H4 (cell line): ENCODE data around the gene ABLIM2. TPM values are rescaled to one million over a fixed set of nuclear protein-coding genes. Genes with fewer than 3 reads are reported as not detected.

Experiments
- DNase-seq: peaks from one replicate; pipeline ENCODE4 v3.0.0-alpha.2; 2015; ENCODE audit warnings: low spot score
- total RNA-seq: library from RNA; depleted of rRNA; stranded (reverse); fragments of >200 nt; shearing (Covaris generic); gene quantifications from 2 replicates; pipeline ENCODE4 v1.2.3, GENCODE V29; 2014

Gene ABLIM2
- total RNA-seq, 1 experiment from 2014 or later, result 0.29 TPM

DNA sequence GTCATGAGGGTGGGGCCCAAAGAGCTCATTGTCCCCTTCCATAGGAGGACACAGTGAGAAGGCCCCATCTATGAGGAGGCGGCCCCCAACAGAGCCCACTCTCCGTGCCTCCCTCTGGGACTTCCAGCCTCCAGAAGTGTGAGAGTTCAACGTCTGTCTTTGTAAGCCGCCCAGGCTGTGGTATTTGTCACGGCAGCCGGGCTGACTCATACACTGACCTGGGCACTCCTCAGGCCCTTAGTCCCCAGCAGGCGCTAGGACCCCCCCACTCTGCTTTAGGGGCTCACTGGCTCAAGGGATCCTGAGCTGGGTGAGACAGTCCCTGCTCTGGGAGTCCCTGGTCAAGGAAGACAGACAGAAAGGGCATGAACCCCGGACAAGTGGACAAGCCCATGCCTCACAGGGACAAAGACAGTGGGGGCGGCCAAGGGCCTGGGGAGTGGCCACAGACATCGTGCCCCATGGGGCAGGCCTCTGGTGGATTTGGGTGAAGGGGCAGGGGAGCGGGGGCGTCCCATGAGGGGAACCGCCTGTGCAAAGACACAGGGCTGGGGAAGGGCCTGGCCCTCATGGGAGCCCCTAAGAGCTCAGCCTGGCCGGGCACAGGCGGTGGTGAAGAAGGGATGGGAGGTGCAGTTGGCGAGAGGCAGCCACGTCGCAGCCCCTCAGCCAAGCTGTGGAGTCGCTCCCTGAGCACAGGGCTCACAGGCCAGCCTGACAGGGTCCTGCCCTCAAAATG is 21.5 kb downstream of the ABLIM2 start:
- no peak for DNase-seq

DNA sequence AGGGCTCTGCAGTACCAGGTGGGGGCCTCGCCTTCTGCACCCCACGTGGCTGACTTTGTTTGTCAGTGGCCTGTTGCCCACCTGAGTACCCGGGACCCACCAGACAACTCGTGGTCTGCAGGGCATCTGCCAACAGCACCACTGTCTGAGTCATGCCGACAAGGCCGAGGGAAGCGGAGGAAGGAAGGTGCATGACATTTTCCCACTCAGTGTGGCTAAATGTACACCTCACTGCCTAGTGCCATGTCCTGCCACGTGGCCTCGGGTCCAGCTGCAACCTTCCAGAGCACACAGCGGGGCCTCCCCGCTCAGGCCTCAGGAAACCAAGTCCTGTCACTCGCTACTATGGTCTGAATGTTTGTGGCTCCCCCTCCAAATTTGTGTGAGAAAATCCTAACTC is 22.1 kb downstream of the ABLIM2 start:
- no peak for DNase-seq

DNA sequence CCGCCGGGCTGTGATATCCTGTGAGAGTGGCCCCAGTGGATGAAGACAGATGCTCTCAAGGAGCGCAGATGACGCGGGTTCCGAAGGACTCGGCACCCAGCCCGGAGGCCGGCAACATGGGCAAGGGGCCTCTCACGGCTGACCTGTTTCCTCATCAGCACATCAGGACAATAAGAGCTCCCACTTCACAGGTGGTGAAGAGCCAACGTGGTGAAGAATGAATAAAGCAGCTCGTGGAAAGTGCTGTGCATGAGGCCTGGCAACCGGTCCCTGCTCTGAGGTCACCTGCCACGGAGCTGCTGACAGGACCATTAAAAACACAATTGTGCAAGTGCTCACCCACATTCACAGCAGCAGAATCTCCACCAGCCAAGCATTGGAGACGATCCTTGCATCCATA is 22.9 kb downstream of the ABLIM2 start:
- no peak for DNase-seq

DNA sequence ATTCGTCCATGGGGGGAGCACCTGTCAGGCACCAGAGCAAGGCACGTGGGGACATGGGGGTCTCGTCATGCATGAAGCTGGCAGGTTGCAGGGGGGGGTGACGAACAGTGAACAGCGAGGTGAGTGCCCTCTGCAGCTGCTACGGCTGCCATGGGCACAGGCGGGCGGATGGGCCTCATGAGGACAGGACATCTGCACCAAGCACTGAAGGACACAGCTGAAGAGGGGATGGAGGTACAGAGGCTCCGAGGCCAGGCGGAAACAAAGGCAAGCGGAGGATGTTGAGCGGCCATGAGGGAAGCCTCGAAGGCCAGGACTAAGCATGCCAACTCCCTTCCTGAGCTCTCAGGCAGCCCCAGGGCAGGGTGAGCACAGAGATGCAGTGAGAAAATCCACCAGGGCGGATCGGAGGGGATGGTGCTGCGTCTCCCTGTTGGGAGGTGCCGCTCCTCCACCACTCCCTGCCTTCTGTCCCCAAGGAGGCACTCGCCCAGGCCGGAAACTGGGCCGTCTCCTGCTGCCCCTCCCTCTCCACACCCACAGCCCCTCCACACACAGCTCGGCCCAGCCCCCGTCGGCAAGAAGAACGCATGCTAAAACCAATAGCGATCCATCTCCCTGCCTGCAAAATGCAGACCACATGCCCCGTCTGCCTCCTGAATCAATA is 24.6 kb downstream of the ABLIM2 start:
- DNase-seq, result no peak

DNA sequence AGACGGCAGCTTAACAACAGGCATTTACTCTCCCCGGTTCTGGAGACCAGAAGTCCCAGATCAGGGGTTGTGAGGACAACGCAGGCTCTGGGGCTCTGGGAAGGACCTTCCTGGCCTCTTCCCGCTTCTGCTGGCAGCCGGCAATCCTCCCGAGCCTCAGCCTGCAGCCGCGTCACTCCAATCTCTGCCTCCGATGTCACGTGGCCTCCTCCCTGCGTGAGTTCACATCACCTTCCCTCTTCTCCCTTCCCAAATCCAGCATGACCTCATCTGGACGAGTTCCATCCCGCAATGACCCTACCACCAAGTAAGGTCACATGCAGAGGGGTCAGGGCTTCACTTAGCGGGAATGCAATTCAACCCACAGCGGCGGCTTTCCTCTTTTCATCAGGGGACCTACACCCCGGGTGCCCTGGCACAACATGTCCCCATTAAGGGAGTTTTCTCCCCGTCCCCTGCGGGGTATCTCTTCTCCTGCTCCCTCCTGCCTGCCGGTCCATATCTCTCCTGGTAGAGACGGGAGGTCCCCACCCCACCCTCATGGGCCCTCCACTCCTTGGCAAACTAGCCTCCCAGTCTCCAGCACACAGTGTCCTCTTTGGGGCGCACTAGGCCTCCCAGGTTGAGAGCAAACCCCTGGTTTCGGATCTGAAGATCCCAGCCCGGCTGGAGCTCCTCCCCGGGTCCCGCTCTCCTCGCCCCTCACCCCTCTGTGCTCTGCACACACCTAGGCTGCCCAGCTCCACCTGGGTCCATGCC is 25.5 kb downstream of the ABLIM2 start:
- DNase-seq, result no peak

DNA sequence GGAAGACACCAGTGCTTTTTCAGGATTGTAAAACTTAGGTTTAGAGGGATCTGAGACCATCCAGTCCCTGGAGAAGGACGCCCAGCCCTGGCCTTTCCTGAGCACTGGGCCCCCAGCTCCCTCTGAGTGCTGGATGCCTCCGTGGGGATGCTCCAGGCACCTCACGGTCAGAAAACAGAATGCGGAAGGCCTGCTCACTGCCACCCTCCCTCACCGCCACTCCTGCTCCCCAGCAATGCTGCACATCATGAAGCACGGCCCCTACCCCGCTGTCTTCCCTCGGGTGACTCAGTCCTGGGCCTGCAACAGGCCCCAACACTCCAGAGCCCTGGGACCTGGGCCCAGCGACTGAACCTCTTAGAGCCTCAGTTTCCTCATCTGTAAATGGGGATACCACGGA is 26.2 kb downstream of the ABLIM2 start:
- DNase-seq, result no peak

DNA sequence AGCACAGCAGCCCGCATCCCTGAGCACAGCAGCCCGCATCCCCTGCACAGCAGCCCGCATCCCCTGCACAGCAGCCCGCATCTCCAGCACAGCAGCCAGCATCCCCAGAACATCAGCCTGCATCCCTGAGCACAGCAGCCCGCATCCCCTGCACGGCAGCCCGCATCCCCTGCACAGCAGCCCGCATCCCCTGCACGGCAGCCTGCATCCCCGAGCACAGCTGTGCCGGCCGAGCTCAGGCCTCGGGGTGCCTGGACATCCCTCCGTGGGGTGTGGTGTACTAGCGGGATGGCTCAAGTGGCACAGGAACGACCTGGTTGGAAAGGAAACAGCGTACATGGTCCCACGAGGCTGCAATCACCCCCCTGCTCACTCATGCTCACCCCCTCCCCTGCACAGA is 26.8 kb downstream of the ABLIM2 start:
- DNase-seq, result no peak

DNA sequence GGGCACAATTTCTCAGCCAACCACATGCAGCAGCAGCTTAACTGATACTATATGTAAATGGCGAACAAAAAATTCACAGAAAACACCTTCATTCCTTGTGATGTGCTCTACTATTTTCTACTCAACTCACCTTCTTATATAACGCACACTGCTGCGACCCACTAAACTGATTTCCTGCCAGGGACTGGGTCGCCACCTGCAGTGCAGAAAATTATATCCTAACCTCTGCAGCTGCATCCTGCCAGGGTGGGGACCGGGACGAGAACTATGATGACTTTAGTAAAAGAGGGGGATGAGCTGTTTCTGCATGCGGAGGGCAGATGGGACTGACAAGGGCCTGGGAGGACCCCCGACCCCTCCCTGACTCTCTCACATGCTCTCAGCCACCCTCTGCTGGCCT is 27.4 kb downstream of the ABLIM2 start:
- DNase-seq, result no peak

DNA sequence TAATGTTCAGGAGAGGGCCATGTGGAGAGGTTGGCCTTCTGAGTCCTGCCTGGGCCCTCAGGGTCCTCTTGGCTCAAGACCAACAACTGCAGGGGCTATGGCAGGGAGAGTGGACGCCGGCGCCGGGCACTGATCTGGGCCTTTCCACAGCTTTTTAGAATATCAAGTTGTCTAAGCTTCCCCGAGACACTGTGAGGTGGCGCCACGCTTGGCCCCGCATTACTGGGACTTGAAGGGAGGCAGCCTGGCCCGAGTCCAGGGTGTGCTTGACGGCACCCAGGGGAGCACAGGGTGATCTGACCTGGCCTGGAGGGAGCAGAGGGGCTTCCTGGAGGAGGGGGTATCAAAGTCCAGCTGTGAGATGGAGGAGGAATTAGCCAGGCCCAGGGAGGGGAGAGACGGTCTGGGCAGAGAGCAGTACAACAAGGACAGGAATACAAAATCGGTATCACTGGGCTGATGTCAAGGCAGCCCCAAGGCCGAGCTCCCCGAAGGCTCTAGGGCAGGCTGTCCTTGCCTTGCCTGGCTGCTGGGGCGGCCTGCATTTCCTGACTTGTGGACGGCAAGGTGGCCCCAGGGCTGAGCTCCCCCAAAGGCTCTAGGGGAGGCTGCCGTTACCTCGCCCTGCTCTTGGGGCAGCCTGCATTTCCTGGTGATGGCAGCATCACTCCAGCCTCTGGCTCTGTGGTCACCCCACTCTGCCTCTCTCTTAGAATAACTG is 28.1 kb downstream of the ABLIM2 start:
- DNase-seq, result no peak

DNA sequence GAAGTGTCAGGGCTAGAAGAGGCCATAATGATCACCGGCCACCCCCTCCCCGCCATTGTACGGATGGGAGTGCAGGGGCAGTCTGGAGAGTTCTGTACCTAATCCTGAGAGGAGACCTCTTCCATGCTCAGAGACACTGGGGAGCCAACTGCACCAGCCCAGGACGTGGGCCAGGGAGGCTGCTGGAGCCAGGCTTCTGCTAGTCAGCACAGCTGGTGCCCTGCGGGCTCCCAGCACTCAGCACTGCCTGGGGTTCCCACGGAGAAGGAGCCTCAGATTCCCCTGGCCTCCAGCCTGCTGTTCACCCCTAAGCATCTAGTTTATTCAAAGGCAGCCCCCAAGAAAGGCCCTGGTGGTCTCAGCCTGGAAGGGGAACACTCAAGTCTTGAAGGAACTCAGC is 28.8 kb downstream of the ABLIM2 start:
- no peak for DNase-seq

DNA sequence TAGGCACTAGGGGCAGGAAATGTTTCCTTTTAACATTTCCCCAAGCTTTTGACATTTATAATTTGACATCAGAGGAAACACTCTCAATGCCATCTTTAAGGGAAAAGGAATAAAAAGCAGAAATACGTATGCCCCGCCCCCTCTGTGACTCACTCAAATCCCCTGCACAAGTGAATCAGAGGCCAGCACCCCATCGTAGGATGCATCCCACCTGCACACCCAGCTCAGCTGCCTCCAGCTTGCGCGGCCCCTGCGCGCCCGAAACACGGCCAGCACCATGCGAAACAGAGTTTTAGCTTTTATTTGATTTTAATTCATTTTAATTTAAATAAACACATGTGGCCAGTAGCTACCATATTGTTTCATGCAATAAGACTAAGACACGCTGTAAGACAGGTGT is 29.5 kb downstream of the ABLIM2 start:
- no peak for DNase-seq

DNA sequence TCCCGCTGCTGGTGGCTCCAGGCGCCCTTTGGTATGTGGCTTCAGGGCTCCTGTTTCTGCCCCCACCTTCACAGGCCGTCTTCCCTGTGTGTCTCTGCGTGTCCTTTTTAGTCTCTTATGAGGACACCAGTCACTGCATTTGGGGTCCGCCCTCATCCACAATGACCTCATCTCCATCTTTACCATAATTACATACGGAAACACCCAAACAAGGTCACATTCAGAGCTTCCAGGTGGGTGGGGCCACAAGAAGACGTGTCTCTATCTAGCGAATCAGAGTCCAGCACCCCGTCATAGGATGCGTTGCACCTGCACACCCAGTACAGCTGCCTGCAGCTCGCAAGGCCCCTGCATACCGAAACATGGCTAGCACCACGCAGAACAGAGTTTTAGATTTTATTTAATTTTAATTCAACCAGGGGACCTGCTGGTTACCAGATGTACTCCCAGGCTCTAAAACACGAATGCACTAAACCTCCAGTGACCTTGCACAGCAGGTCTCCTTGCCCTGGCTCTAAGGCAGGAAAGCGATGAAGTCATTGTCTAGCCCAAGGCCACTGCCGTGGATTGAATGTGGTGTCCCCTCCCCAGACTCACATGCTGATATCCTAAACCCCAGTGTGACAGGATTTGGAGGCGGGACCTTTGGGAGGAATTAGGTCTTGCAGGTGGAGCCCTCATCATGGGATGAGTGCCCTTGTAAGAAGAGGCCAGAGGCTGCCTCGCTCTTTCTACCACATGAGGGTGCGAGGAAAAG is 30.3 kb downstream of the ABLIM2 start:
- DNase-seq, result no peak

DNA sequence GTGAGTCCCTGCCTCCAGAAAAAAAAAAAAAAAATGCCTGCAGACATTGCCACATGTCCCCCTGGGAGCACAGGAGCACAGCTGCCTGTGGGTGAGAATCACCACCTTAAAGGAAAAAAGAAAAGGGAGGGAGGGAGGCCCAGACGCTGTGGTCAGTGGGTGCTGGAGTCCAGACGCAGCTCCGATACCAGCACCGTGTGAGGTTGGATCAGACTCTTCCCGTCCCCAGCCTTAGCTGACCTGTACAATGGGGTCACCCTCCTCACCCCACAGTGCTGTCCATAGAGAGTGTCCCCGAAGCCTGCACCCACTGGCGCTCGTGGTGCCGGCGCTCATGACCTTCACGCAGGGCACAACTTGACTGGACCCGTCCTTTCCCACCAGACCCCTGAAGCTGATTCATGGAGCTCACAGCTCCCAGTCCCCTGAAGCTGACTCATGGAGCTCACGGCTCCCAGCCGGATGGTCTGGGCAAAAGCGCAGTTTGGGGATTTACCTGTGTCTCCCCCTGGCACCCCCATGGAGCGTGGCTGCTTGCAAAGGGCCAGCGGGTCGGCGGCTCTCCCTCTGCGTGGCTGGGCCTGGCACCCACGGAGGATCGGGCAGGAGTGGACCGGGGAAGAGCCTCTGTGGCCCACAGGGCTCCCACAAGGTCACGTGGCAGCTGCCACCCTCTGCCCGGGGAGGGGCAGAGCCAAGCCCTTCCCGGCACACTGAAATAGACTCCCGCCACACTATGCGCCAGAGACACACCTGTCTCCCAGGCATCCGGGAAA is 31.4 kb downstream of the ABLIM2 start:
- DNase-seq, result no peak

DNA sequence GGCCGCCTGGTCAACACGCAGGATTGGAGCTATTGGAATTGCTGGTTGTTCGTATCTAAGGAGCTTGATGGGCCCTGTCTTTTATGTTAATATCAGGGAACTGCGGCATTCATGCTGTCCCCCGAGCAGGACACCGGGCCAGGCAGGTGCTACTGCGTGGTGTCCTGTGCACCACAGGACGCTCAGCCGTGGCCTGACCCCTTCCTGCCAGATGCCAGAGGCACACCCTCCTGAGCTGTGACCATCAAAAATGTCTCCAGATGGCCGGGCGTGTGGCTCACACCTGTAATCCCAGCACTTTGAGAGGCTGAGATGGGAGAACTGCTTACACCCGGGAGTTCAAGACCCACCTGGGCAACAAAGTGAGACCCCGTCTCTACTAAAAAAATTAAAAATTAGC is 32.1 kb downstream of the ABLIM2 start:
- no peak for DNase-seq

DNA sequence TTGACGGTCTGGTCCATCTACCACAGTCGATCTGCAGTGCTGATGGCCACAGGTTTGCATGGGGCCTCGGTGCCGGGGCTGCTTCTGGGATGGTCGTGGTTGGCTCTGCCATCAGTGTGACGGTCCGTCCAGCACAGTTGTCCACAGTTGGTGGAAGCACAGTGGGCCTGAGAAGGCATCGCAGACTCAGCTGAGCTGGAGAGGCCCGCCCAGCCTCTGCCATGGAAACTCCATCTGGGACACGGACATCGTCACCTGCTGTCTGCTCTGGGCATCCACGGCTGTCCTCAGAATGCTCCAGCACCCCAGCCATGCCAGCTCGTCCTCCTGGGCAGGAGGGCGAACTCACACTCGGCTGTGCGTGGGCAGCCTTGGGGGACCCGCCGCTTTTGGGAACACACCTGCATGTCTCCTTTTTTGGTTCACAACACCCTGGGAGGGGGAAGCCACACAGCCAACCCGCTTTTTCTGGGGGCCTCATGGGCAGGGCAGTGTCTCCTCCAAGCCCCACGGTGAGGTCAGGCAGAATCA is 33.0 kb downstream of the ABLIM2 start:
- DNase-seq, result no peak

DNA sequence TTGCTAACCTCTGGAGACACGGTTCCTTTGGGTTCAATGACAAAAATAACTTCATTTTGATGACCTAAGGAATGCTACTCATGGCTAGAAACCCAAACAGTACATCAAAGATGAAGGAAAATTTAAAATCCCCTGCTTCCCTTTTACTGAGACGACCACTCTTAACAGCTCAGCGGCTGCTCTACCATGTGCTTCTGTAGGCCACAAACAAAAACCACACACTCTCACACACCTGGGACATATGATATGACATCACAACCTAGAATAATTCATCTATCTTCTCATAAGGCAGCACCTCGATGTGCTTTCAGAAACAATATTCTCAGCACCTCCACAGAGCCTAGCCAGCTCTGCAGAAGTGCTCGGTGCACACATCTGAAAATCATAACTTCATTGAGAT is 34.7 kb downstream of the ABLIM2 start:
- DNase-seq, result no peak

DNA sequence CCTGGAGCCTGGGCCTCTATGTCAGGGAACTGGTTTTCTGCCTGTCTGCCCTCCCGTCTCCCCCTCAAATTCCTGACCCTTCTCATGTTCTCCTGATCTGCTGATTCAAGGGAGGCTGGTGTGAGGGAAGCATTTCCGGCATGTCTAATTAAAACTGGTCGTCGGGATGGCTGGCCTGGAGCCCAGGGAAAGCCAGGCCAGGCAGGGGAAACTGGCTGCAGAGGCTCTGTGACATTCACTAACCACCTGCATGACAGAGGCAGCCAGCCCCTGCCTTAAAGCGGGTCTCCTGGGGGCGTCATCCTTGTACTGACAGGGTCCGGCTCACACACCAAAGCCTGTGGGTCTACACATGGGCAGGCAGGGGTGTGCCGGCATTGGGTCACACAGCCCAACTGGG is 35.2 kb downstream of the ABLIM2 start:
- DNase-seq, result peak; percentile 35

DNA sequence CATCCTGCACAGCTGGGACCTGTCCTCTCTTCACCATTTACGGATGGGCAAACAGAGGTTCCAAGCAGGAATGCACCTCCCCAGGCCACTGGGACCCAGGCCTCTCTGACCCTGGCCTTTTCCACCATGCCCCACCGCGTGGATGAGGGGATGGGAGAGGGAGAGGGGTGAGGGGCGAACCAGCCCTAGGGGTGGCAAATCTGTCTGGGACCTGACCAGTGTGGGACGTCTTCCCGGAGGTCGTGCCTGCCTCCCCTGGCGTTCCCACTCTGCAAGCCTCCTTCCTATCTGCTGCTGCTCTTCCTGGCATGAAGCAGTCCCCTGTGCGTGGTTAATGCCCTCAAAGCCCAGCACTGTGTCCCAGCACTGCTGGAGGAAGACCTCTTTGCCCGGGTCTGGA is 35.9 kb downstream of the ABLIM2 start:
- no peak for DNase-seq

DNA sequence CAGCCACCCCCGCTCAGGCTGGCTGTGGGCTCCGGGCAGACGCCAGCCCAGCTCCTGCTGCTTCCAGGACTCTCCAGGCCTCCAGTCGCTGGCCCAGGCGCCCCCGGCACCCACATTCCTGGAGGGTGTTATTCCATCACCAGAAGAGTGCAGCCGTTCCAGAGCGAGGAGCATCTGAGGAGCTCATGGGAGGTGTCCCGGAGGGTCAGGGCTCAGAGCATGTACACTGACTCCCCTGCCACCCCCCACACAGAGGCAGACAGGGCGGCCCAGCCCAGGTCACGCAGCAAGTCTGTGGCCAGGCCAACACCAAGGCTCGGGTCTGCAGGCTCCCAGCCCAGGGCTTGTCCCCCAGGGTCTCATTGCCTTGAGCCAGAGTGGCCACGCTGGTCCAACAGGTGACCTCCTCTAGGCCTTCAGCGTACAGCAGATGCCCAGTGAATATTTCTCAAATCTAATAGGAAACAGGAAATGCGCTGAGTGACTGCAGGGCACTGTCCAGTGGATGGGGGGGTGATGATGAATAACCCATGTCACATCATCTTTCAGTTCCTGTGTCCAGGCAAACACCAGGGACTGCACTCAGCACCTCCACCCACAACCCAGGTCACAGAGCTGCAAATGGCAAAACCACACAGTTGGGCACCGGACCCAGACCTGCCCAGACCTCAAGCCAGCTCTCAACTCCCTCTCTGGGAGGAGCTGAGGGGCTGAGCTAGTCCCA is 37.2 kb downstream of the ABLIM2 start:
- no peak for DNase-seq

DNA sequence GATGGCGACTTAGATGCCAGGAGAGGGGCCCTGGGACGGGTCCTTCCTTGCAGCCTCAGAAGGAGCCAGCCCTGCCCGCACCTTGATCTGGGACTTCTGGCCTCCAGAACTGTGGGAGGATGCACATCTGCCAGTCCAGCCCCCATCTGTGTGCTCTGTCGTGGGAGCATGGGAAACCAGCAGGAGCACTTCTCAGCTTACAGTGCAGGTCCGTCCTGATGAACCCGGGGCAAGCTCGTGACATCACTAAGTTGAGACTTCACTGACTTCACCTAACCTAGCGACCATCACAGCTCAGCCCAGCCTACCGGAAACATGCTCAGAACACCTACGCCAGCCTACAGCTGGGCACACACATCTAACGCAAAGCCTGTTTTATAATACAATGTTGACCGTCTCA is 38.1 kb downstream of the ABLIM2 start:
- no peak for DNase-seq
